Keratinocyte (primary cell): ENCODE measurements around the gene HERC2.

Experiments
- EZH2 ChIP-seq: IDR thresholded peaks from one replicate; pipeline ENCODE4 v1.6.1; 2012; ENCODE audit warnings: inconsistent platforms, mild to moderate bottlenecking, low read length, moderate library complexity
- TF ChIP-seq, protein P1 (sequence below), 3 experiments: IDR thresholded peaks in 1 of 3; conservative IDR thresholded peaks in 1 of 3; optimal IDR thresholded peaks in 1 of 3; 2 replicates in 2 of 3; 3 replicates in 1 of 3; pipeline versions ENCODE3 to v1.5.1; 2011; ENCODE audit warnings: low read length in 3 of 3, mild to moderate bottlenecking in 3 of 3, moderate library complexity in 2 of 3, control low read depth in 1 of 3, inconsistent platforms in 1 of 3; ENCODE audit not compliant: insufficient read depth in 2 of 3; ENCODE audit errors: extremely low read depth in 1 of 3

DNA sequence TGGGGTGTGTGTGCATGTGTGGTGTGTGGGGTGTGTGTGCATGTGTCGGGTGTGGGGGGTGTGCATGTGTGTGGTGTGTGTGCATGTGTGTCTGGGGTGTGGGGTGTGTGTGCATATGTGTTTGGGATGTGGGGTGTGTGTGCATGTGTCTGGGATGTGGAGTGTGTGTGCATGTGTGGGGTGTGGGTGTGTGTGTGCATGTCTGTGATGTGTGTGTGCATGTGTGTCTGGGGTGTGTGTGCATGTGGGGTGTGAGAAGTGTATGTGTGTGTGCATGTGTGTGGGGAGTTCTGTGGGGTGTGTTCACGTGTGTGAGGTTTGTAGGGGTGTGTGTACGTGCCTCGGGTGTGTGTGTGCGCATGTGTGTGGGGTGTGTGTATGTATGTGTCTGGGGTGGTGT, 216.2 kb downstream of the HERC2 start:
- TF ChIP-seq, protein P1, sequence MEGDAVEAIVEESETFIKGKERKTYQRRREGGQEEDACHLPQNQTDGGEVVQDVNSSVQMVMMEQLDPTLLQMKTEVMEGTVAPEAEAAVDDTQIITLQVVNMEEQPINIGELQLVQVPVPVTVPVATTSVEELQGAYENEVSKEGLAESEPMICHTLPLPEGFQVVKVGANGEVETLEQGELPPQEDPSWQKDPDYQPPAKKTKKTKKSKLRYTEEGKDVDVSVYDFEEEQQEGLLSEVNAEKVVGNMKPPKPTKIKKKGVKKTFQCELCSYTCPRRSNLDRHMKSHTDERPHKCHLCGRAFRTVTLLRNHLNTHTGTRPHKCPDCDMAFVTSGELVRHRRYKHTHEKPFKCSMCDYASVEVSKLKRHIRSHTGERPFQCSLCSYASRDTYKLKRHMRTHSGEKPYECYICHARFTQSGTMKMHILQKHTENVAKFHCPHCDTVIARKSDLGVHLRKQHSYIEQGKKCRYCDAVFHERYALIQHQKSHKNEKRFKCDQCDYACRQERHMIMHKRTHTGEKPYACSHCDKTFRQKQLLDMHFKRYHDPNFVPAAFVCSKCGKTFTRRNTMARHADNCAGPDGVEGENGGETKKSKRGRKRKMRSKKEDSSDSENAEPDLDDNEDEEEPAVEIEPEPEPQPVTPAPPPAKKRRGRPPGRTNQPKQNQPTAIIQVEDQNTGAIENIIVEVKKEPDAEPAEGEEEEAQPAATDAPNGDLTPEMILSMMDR (optimal IDR thresholded peaks at IDR 0.05 in 1 of 3, IDR thresholded peaks at IDR 0.05 in 1 of 3, conservative IDR thresholded peaks at IDR 0.05 in 1 of 3; ENCODE audit: extremely low read depth in 1 of 3, insufficient read depth in 2 of 3, low read length in 3 of 3): no peak
- TF ChIP-seq EZH2: no peak
